DND-41 (cell line): ENCODE measurements around the gene GARS1.

ENCODE experiments used
- ATAC-seq: fragments of 200-7000 bp; cut with Tn5 transposase; 3 replicates; pipeline ENCODE4 v1.9.1; 2021; ENCODE audit warnings: low read depth; ENCODE audit not compliant: insufficient read depth
- DNase-seq: peaks from one replicate; pipeline ENCODE4 v3.0.0-alpha.2; 2020
- H2AFZ ChIP-seq: 2 replicates; pipeline ENCODE4 v1.6.0; 2012; ENCODE audit warnings: low read depth, low read length
- H3K27ac ChIP-seq: 2 replicates; pipeline ENCODE4 v1.5.1; 2012; ENCODE audit warnings: low read length, inconsistent platforms
- H3K27me3 ChIP-seq: fragments of 200-600 bp; sonication (generic); 2 replicates; pipeline ENCODE4 v1.6.0; 2012; ENCODE audit warnings: low read length, mild to moderate bottlenecking, inconsistent platforms; ENCODE audit not compliant: insufficient read depth, poor library complexity
- H3K36me3 ChIP-seq: 2 replicates; pipeline ENCODE4 v1.5.1; 2012; ENCODE audit warnings: low read length, inconsistent platforms; ENCODE audit not compliant: insufficient read depth
- H3K4me1 ChIP-seq: 2 replicates; pipeline ENCODE4 v1.5.1; 2012; ENCODE audit warnings: mild to moderate bottlenecking, low read length; ENCODE audit not compliant: insufficient read depth
- H3K4me2 ChIP-seq: 2 replicates; pipeline ENCODE4 v1.6.0; 2012; ENCODE audit warnings: mild to moderate bottlenecking, moderate library complexity, low read length, inconsistent platforms; ENCODE audit not compliant: insufficient read depth
- H3K4me3 ChIP-seq, 2 experiments: fragments of 200-600 bp in 1 of 2; shearing (Covaris generic) in 1 of 2; 2 replicates each; pipeline ENCODE4 v1.5.1; 2012 to 2016; ENCODE audit warnings: inconsistent platforms in 2 of 2, low read length in 2 of 2, mild to moderate bottlenecking in 2 of 2, low read depth in 1 of 2, moderate library complexity in 1 of 2
- H3K79me2 ChIP-seq: 2 replicates; pipeline ENCODE4 v1.6.0; 2012; ENCODE audit warnings: low read length, inconsistent platforms; ENCODE audit not compliant: insufficient read depth
- H3K9ac ChIP-seq: 2 replicates; pipeline ENCODE4 v1.6.0; 2012; ENCODE audit warnings: low read depth, mild to moderate bottlenecking, inconsistent platforms, low read length, moderate library complexity
- H3K9me3 ChIP-seq: 2 replicates; pipeline ENCODE4 v1.5.1; 2012; ENCODE audit warnings: low read length, moderate library complexity, mild to moderate bottlenecking, inconsistent platforms; ENCODE audit not compliant: insufficient read depth, severe bottlenecking
- H4K20me1 ChIP-seq: 2 replicates; pipeline ENCODE4 v1.6.0; 2012; ENCODE audit warnings: low read length; ENCODE audit not compliant: insufficient read depth
- CTCF ChIP-seq: IDR thresholded peaks from 2 replicates; pipeline ENCODE4 v1.5.1; 2012; ENCODE audit warnings: borderline replicate concordance, low read length, moderate library complexity, mild to moderate bottlenecking; ENCODE audit not compliant: poor library complexity, severe bottlenecking; ENCODE audit errors: extremely low read depth
- EZH2 ChIP-seq: IDR thresholded peaks from 3 replicates; pipeline ENCODE4 v1.6.1; 2012; ENCODE audit warnings: borderline replicate concordance, low read depth, mild to moderate bottlenecking, moderate library complexity, low read length, inconsistent platforms; ENCODE audit not compliant: severe bottlenecking

GARS1 gene

DNA sequence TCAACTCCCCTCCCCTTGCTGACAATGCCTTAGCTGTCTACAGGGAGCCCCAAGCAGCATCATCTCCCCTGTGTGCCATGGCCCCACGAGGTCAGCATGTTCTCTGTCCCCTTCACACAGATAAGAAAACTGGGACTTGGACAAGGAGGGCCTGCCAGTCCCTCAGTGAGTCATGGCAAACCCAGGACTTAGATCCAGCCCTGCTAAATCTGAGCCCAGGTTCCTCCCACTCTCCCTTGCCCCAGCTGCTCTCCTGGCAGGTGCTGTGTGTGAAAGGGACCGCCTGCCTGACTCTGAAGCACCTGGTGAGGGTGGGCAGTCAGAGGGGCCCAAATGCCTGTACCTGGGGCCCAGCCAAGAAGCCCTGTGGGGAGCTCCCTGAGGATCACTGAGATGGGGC lies 80.2 kb downstream of the GARS1 start:
- DNase-seq: no peak
- Histone ChIP-seq H3K27ac (no peak overlapping the region), H4K20me1 (peaks cover 13% of the 10 kb centered on the region), H3K4me2 (no peak overlapping the region), H3K79me2 (no peaks in the 10 kb centered on the region), H3K27me3 (peaks cover 17% of the 10 kb centered on the region), H3K9ac (no peak overlapping the region), H3K36me3 (no peaks in the 10 kb centered on the region), H2AFZ (no peak overlapping the region), H3K9me3 (no peaks in the 10 kb centered on the region), H3K4me3 (no peak overlapping the region), H3K4me1 (no peaks in the 10 kb centered on the region)
- TF ChIP-seq EZH2 (no peak), CTCF (no peak)
- ATAC-seq: no peak

DNA sequence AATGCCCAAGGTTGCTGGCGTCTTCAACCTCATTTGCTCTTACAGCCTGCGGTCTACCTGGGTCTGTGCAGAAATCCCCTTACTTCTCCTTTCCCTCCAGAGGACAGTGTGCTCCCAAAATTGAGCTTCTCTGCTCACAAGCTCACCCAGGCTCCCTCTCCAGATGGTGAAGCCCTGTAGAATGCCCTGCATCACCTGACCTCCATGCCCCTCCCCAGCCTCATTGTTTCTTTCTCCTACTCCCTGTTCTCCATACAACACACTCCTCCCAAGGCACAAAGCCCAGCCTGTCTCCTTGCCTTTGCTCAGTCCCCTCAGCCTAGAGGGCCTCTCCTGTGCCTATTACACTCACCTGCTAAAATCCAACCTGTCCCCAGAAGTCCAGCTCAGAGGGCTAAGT lies 84.1 kb downstream of the GARS1 start:
- DNase-seq (no peak), ATAC-seq (no peak)
- Histone ChIP-seq H3K9me3 (no peaks in the 10 kb centered on the region), H4K20me1 (peaks cover 11% of the 10 kb centered on the region), H3K79me2 (no peaks in the 10 kb centered on the region), H3K27me3 (peaks cover 17% of the 10 kb centered on the region), H3K4me1 (no peaks in the 10 kb centered on the region), H2AFZ (no peak overlapping the region), H3K27ac (no peak overlapping the region), H3K4me2 (no peak overlapping the region), H3K36me3 (no peaks in the 10 kb centered on the region), H3K4me3 (no peak overlapping the region), H3K9ac (no peak overlapping the region)
- TF ChIP-seq CTCF (no peak), EZH2 (no peak)

DNA sequence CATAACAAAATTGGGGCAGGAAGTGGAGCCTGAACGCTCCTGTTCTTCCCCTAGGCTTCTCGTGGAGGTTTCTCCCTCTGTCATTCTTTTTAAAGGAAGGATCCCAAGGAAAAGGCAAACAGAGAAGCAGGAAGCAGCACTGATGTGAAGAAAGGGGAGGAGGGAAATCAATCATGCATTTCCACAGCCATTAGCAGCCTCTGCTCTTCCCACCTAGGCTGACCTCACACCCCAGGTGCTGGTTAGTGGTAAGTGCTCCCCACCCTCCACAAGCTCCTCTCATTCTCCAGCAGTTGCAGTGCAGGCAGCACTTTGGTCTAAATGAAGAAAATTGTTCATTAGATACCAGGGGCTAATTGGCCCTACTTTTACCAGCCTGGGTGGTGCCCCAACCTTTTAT lies 85.0 kb downstream of the GARS1 start:
- no peak for ATAC-seq
- peaks cover 17% of the 10 kb centered on the region for H3K27me3 ChIP-seq
- H3K9me3 ChIP-seq: no peaks in the 10 kb centered on the region
- H2AFZ ChIP-seq: no peak overlapping the region
- no peak for DNase-seq
- TF ChIP-seq EZH2: no peak
- no peak for TF ChIP-seq CTCF
- H3K4me2 ChIP-seq: no peak overlapping the region
- no peaks in the 10 kb centered on the region for H3K79me2 ChIP-seq
- no peak overlapping the region for H3K9ac ChIP-seq
- no peaks in the 10 kb centered on the region for H3K36me3 ChIP-seq
- H3K4me3 ChIP-seq: no peak overlapping the region
- peaks cover 8% of the 10 kb centered on the region for H4K20me1 ChIP-seq
- H3K27ac ChIP-seq: no peak overlapping the region
- H3K4me1 ChIP-seq: no peaks in the 10 kb centered on the region

DNA sequence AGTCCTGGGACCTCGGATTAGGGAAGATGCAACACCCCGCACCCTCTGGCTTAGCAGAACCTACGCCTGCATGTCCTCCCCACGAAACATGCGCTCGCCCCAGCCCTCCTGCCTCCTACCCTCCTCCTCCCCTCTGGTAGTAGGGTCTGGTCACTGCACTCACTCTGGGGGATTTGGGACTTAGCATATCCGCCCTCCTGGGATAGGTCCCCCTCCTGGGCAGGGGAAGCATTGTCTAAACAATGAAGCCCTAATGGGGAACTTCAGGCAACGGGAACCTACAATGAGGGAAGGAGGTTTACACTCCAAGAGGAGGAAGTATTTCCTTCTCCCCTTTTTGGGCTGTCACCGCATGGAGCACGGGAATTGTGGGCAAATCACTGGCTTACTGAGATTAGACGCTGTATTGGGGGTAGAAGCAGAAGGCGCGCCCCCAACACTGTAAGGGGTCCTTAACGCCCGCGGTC lies 86.7 kb downstream of the GARS1 start:
- H3K4me1 ChIP-seq: no peaks in the 10 kb centered on the region
- DNase-seq: no peak
- H3K27me3 ChIP-seq: peaks cover 17% of the 10 kb centered on the region
- H3K4me2 ChIP-seq: no peak overlapping the region
- no peak overlapping the region for H2AFZ ChIP-seq
- no peaks in the 10 kb centered on the region for H3K9me3 ChIP-seq
- no peaks in the 10 kb centered on the region for H3K79me2 ChIP-seq
- H3K9ac ChIP-seq: no peak overlapping the region
- ATAC-seq: no peak
- H4K20me1 ChIP-seq: peaks cover 5% of the 10 kb centered on the region; the same call in 1 of the 2 replicates
- H3K4me3 ChIP-seq: no peak overlapping the region
- no peaks in the 10 kb centered on the region for H3K36me3 ChIP-seq
- TF ChIP-seq EZH2 (no peak), CTCF (no peak)
- H3K27ac ChIP-seq: no peak overlapping the region
